T-helper 2 cell treated with Interferon-gamma antibody and Interleukin-4, amounts not matched to agents 100 ng/mL and 5 ng/mL, for 36 hours (primary cell): ENCODE data around the gene PSTPIP1. TPM values are rescaled to one million over a fixed set of nuclear protein-coding genes. Genes with fewer than 3 reads are reported as not detected.
"Not testable (repeated sequence)": the region's sequence is repeated elsewhere in the genome, so short reads cannot be mapped to it uniquely, and the experiment has no call there.

Experiments used
- intact Hi-C: fragments of 100-400 bp; cut with micrococcal nuclease; formaldehyde crosslinking; loops from one replicate; pipeline ENCODE4 v1.15.1; 2023
- total RNA-seq: library from RNA; stranded (reverse); gene quantifications from 2 replicates; pipeline ENCODE4 v1.2.3, GENCODE V29; 2022

Gene PSTPIP1
- total RNA-seq: 142 and 144 TPM in 2 replicates

DNA sequence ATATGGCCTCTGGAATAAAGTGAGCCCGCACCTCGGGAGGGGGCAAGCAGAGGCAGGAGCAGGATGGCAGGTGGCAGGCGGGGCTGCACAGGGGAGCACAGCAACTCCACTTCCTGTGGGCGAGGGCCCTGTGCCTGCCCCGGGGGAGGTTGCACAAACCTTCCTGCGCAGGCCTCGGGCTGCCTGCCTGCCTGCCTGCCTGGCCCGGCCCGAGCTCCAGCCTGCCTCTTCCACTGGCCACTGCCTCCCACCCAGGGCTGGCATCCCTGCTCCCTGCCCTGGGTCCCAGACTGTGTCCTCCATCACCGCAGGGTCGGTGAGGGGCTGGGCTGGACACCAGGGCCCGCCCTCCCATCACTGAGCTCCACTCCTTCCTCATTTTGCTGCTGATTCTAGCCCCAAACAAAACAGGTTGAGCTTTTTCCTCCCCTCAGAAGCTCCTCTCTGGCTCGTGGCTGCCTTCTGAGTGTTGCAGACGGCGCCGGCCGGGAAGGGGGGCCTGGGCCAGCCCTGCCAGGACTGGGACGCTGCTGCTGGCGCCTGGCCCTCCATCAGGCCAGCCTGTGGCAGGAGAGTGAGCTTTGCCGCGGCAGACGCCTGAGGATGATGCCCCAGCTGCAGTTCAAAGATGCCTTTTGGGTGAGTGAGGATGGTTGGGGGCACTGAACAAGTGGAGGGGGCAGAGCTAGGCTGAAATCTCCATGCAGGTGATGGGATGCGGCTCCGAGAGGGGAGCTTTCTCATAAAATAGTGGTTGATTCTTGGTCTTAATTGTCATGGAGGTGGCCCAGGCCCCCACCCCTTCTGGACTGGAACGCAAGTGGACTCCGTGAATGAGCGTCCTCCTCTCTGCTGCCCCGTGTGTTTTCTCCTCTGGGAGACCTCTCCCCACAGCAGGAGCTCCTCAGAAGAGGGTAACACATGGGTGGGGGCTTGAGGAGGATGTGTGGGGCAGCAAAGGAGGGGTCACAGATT is at the start of gene PSTPIP1:
Gene PSTPIP1, plus strand, starts transcription at position 156 of the 975 bp plus-strand sequence. Its CDS starts 448 bp downstream, at position 604.
- intact Hi-C loops: loop anchor here (1.0 to 2.0 kb wide), 4 partner anchors 8 to 64 kb away; partner anchors contain the start of gene RCN2

- intact Hi-C loops: no loop called here
Observed at GRCh38 chr15:76945494-76946093, 49.3 kb upstream of the PSTPIP1 start.

DNA sequence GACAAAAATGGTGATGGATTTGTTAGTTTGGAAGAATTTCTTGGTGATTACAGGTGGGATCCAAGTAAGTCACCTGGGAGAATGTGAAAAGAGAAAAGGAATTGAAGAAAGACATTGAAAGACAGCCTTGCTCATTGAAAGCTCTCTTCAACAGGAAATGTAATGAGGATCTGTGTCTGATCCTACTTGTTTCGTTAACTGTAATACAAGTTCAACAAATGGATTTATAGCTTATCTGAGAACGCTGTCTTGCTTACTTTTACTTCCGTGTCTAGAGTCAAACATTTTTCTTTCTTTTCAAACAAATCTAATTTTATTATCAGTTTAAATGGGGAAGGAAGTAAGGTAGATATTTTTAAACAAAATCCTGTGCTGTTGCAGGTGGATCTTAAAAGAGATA is 47.5 kb upstream of the PSTPIP1 start:
- intact Hi-C loops: no loop called here

- intact Hi-C loops: no loop called here
Observed at GRCh38 chr15:76951220-76951619, 43.7 kb upstream of the PSTPIP1 start.

DNA sequence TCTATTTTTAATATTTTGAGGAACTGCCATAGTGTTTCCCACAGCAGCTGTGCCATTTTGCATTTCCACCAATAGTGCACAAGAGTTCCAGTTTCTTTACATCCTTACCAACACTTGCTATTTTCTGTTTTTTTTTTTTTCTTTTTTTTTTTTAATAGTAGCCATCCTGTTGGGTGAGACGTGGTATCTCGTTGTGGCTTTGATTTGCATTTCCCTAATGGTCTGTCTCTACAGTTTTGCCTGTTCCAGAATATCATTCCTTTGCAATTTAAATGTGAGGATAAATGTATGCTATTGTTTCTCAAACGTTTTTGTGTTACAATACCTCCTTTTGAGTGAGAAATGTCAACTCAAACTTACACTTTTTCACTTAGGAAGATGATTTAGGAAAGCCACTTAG is 41.0 kb upstream of the PSTPIP1 start:
- intact Hi-C loops: no loop called here

- intact Hi-C loops: no loop called here
Observed at GRCh38 chr15:76954744-76955143, 40.2 kb upstream of the PSTPIP1 start.

GRCh38 chr15:76961268-76962011 is 33.5 kb upstream of the PSTPIP1 start:
- intact Hi-C loops: no loop called here

DNA sequence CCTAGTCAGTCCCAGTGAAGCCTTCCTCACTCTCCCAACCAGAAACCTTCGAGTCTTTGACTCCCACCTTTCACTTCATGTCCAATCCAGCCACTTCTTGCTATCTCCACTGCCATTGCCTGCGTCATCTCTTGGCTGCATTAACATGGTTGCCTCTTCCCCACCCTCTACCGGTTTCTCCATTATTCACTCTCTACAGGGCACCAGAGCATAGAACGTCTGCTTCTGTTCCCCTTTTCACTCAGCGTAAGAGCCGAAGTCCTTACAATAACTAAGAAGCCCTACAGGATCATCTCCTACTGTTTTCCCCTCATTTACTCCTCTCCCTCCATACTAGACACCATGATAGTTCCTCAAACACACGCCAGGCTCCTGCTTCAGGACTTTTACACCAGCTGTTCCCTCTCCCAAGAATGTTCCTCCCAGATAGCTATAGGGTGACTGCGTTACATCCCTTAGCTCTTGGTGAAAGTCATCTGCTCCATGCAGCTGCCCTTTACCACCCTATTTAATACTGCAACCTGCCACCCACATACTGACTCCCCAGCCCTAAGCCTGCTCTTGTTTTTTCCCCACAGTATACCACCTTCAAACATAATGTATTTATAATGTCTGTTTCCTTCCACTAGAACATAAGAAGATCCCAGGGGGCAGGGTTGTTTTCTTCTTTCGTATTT is 32.5 kb upstream of the PSTPIP1 start:
- intact Hi-C loops: no loop called here

- intact Hi-C loops: no loop called here
Observed at GRCh38 chr15:76963596-76963995, 31.3 kb upstream of the PSTPIP1 start.

DNA sequence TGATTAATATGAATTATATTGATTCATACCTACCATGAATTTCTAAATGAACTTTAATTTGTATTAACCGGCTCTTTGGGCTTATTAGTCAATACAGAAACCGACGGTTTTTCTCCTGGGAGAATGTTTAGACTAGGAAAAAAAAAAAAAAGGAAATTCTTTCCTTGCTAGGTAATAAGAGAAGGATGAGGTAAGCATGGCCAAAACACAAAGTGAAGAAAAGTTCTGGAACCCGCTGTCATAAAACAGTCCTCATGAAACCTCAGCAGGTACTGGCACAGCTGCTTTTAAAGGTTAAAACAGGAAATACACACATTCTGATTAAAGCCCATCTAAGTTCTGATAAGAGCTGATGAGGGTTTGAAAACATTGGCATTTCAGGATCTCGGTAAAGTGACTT is 30.8 kb upstream of the PSTPIP1 start:
- intact Hi-C loops: no loop called here

DNA sequence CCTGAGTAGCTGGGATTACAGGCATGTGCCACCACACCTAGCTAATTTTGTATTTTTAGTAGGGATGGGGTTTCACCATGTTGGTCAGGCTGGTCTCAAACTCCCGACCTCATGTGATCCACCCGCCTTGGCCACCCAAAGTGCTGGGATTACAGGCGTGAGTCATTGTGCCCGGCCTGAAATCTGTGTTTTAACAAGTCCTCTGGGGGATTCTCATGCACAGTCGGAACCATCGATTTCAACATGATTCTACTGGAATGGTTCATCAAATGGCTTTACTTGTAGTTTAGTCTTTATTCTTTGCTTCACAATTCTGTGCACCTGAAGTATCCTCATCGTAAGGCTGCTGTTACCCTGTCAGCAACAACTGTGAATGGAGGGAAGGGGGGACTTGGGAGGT is 28.9 kb upstream of the PSTPIP1 start:
- intact Hi-C loops: not testable (repeated sequence)

DNA sequence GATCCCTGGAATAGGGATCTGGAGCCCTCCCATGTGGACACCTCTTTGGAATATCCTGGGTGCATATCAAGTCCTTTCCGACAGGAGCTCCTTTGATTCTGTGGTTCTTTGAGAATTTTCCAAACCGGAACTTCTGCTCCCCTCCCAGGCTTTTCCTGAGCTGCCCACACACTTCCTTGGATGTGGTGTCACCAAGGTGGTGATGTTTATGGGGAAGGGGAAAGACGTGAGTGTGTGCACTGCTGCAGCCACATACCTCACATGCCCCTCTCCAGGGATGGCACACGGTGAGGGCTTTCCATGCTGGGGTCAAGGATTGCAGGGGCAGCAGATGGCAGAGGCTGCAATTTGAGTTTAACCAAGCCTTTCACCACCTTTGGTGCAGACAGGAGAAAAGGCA is 27.9 kb upstream of the PSTPIP1 start:
- intact Hi-C loops: no loop called here

GRCh38 chr15:76968306-76968705 is 26.6 kb upstream of the PSTPIP1 start:
- intact Hi-C loops: no loop called here

GRCh38 chr15:76972389-76973361 is 22.3 kb upstream of the PSTPIP1 start:
- intact Hi-C loops: loop anchor here (2.0 to 10.0 kb wide), 3 partner anchors 50 to 570 kb away; no protein-coding TSS in a partner anchor

DNA sequence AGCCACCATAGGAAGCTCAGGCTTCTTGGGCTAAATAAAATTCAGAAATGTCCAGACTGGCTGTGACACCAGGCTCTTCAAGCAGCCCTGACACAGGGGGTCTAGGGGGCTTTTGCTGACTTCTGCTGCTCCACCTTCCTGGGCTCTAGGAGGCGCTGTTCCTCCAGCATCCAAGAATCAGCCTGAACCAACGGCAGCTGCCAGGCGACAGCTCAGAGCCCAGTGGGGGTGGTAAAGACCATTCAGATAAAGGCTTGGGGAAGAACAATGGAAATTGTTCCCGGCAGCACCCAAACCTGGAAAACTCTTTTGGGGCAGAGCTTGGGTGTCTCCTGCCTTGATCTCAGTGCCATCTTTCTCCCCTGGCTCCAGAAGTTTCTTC is 21.6 kb upstream of the PSTPIP1 start:
- intact Hi-C loops: loop anchor here (2.0 to 10.0 kb wide), 3 partner anchors 49 to 569 kb away; no protein-coding TSS in a partner anchor

DNA sequence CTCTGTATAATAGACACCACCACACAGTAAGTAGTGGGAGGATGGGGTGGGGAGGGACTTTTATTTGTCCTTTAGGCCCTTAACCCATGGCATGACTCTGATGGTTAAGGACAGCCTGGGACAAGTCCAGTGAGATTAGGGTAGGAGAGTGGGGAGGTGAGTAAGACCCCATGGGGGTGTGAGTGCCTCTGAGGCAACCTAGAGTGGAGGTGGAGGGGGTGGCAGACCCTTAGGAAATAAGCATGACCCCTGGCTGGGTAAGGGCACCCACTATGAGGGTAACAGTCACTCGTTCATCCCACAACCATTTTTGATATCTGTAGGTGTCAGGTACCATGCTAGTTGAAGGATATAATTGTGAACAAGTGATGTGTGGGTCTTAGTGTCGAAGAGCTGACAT is 21.0 kb upstream of the PSTPIP1 start:
- intact Hi-C loops: loop anchor here (2.0 to 10.0 kb wide), 3 partner anchors 49 to 569 kb away; no protein-coding TSS in a partner anchor

GRCh38 chr15:76974456-76975036 is 20.4 kb upstream of the PSTPIP1 start:
- intact Hi-C loops: loop anchor here (10.0 kb wide), 1 partner anchor 520 kb away; no protein-coding TSS in a partner anchor

DNA sequence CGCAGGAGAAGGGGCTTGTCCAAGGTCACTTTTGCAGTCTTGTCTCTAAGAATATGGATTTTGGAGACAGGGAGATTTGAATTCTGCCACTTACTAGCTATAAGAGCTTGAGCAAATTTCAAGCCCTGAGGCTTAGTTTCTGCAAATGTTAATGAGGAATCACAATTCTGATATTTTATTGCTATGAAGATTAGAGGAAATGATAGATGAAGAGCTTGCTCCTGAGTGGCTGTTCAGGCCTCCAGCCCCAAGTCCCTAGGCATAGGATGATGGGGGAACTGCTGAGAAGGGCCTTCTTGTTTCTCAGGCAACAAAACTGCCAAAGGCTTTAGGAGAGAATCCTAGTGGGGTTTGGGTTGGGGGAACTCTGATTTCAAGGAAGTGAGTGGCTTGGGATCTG is 18.8 kb upstream of the PSTPIP1 start:
- intact Hi-C loops: loop anchor here (10.0 kb wide), 1 partner anchor 519 kb away; no protein-coding TSS in a partner anchor
